ENCODE data around the gene ZC3H12A.

ZC3H12A gene

DNA sequence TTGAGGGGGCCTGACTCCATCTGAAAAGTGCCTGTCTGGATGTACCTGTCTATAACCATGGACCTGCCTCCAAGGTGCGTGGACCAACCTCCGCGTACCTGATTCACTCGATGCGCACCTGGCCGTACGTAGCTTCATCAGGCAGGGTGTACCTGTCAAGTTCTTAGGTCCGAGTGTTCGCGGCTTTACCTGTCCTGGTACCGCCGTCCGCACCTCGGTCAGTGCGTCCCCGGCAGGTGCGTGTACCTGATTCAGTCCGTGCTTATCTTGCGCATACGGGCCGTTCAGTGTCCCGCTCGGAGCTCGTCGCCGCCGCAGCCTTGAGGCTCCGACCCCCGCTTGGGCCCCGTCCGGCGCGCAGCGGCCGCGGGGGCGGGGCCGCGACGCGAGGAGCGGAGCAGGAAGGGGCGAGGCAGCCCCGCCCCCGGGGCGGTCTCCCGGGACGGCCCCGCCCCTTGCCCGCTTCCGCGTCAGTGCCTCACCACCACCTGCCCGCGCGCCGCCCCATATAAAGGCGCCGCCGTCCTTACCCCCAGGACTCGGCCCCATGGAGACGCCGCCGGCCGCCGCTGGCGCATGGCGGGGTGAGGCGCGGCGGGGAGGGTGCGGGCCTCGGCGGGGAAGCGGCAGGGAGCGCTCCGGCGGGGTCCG, at the start of gene ZC3H12A:
ZC3H12A (plus strand) TSS at position 535 of the 651 bp plus-strand sequence. CDS start 917 bp downstream, outside the sequence.
- peak; percentile 99 for DNase-seq (ENCODE audit: low spot score)

DNA sequence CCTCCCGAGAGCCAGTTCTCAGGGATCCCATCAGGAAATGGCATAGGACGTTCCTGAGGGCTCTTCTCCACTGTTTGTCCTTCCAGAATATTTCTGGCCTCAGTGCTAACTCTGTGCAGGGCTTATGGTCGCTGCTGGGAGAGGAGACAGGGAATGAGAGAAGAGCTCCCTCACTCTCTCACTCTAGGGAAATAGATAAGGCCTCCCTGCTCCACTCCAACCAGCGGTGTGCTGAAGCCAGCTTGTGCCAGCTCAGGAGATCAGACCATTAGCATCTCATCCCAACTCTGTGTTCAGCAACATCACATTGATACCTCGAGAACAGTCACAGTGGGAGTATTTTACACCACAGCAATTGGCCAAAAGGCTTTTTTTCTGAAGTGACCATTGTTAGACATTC, 49.2 kb upstream of the ZC3H12A start:
- no peak for DNase-seq (ENCODE audit: low spot score)

DNA sequence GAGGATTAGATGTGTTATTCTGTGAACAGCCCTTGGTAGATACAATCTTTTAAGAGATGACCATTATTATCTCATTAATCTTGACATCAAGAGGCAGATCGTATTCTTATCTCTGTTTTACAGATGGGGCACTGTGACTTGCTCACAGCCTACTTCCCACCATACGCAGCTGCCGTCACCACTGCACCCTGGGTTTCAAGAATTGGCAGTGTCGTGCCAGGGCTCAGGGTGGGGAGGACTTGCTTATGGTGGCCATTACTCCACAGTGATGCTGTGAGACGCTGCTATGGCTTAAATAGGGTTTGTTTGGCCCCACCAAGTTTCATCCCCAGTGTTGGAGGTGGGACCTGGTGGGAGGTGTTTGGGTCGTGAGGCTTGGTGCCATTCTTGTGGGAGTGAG, 45.4 kb upstream of the ZC3H12A start:
- DNase-seq (ENCODE audit: low spot score), result no peak

DNA sequence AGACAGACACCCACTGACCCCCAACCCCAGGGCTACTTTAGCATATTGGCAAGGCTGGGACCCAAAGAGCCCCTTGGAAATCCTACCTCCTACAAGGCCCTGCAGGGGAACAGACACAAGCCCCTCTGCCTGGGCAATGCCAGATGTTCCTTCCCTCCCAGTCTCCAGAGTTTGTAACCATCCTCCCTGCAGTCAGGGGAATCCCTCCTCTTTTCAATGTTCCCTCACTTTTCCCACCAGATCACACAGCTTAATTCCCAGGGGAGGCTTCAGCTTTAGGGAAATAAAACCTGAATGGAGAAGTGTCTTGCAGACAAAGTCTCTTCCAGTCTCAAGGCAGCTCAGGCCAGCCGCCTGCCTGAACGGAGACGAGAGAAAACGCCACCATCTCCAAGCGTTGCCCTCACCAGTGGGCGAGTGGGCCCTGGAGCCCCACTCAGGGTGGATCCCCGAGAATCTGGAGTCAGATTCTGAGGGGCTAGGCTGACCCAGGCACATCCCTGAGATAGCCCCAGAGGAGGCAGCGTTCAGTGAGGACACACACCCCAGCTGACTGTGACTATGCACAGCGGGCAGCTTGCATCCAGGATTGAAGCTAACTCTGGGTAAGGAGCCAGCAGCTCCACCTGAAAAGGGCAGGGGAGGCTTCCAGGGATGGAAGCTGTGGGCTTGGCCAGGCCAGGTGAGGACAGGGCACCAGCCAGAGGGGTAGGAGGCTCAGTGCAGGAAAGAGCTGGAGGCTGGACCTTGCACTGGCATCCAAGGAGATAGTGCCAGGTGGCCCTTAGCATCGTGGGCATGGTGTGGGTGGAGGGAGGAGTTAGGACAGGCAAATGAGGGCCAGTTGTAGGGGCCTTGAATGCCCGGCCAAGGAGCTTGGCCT, 44.0 kb upstream of the ZC3H12A start:
- no peak for DNase-seq (ENCODE audit: low spot score)

DNA sequence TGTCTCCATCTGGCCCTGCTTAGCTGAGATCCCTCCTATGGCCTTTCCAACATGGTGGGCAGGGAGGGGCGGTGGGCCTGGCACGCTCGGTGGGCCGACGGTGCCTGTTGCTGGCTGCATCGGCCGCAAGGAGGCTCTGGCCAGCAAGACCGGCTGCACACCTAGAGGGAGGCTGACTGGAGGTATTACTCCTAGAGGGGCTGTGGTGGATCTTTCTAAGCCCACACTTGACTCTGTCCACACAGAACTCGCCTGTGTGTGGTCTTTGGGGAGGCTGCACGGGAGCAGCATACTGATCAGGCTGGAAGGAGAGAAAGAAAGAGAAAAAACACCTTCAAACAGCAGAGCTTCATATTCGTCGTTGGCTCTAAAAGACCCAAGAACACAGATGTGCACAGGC, 41.7 kb upstream of the ZC3H12A start:
- DNase-seq (ENCODE audit: low spot score), result no peak

DNA sequence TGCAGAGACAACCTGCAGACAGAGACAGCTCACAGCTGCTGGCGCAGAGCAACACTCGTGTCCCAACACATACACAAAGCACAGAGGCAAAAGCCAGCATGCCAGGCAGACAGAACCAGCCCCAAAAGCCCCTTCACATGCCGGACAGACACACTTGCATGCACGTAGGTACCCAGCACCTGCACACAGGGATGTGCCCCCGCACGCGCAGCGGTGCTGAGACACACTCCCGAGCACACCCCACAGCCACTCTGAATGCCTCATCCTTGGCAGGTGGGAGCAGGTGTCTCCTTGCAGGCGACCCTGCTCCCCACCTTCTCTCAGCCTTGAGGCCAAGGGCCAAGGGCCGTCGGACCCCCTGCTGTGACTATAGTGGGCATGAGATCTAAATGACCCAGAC, 41.2 kb upstream of the ZC3H12A start:
- no peak for DNase-seq (ENCODE audit: low spot score)

DNA sequence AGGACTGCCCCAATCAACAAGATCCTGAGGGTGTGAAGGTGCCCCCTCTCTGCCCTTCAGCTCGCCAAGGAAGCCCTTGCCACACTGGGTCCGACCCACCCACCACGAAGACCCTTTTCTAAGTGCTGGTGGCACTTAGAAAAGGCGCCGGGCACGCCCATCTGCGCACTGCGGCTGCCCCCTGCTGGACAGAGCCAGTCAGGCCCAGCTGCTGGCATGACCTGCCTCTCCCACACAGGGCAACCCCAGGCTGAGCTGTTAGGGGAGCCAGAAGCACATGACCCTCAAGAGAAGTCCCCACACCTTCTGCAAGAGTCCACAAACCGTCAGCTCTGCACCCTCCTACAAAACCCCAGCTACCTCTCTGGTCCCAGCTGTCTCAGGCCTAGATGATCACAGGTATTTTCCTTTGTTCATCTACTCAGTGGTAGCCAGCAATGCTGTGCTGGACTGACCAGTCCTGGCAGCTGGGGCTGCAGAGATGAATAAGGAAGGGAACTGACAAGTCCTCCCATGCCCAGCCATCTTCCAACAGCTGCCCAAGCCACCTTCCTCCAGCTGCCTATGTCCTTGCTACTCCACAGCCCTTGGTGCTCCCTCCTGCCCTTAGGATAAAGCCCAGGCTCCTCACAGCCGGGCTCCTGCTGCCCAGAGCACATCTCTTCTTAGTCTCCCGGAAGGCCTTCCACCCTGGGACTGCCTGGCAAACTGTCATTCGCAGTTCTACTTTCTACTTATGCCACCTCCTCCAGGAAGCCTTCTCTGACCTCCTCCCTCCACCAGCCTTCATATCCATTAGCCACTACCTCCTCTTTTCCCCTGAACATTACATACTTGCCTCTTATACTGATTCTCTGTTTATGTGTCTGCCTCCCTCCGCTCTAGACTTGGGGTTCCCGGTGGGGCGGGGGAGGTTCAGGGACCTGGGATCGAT, 39.8 kb upstream of the ZC3H12A start:
- DNase-seq (ENCODE audit: low spot score), result peak; percentile 92

DNA sequence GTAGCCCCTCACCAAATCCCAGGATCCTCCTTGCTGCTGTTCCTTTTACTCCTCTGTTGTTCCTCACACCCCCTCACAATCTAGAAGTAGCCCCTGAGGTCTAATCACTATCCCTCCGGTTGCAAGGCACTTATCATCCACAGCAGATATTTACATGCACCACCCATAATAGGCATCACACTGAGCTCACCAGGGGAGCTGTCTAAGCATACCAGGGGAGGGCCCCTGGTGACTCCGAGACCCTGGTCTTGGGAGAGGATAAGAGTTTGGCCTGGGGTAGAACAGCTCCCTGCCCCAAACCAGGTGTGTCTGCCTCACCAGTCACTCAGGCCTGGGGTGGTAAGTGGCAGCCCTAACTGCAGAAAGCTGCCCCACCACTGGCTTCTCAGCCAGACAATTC, 37.3 kb upstream of the ZC3H12A start:
- DNase-seq (ENCODE audit: low spot score), result no peak

DNA sequence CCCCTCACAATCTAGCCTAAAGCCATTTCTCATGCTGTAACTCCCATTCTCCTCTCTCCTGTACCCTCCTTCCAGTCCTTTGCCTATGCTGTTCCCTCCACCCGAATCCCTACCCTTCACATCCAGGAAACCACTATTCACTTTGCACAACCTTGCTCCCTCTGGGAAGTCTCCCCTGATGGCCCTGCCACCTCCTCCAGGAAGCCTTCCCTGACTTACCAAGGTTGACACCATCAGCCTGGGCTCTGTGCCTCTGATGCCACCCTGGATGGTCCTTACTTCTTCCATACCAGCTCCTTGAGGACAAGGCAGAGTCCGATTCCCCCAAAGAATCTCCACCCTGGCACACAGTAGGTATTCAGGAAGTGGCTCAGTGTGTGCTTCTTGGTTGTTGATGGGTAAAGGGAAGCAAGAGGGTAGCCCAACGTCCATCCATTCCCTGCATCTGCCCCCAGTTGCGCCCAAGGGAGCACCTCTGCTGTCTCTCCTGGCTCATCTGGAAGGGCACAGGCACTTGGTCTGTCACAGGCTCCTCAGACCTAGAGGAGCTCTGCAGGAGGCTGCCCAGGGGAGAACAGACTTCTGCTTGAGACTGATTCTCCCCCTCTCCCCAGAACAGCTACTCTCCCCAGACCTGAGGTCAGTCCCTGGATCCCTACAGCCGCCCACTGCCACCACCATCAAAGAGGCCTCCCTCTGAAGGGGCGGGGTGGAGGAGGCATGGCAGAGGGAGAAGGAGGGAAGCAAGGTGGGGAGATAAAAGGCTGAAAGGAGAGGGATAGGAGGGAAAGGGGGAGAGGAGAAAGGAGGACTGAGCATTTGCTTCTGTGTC, 36.1 kb upstream of the ZC3H12A start:
- no peak for DNase-seq (ENCODE audit: low spot score)

DNA sequence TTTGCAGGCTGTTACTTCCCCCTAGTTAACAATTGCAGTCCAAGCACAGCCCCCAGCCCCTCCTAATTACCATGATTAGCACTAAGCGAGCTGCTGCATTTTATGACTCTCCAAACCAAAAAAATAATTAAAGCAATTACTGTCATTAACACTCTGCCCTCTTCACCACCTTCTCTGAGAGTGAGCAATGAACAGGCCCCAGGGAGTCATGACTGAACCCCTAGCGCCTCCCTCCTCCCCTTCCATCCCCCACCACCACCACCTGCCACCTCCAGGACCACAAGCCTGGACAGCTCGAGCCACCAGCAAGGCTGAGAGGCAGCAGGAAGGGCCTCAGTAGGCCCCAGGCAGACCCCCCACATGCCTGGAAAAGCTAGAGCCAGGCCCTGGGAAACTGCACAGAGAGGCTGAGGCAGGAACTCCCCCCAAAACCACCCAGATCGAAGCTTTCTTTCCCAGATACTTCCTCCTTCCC, 35.5 kb upstream of the ZC3H12A start:
- no peak for DNase-seq (ENCODE audit: low spot score)

DNA sequence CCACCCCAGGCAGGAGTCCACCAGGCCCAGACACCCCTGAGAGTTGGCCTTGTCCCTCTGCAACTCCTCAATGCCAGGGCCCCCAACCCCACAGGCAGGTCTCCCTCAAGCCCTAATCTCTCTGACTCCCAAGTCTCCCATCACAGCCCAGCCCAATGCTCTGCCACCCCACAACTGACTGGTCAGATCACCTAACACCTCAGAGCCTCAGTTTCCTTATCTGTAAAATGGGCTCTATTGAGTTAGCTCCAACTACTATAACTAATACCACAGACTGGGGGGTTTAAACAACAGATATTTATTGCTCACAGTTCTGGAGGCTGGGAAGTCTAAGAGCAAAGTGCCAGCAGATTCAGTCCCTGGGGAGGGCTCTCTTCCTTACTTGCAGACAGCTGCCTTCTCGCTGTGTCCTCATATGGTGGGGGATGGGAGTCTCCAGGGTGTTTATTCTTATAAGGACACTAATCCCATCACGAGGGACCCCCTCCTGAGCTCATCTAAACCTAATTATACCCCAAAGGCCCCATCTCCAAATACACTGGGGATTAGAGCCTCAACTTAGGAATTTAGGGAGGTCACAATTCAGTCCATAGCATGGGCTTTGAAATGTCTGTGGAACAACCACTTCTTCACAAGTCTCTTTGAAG, 34.9 kb upstream of the ZC3H12A start:
- no peak for DNase-seq (ENCODE audit: low spot score)

DNA sequence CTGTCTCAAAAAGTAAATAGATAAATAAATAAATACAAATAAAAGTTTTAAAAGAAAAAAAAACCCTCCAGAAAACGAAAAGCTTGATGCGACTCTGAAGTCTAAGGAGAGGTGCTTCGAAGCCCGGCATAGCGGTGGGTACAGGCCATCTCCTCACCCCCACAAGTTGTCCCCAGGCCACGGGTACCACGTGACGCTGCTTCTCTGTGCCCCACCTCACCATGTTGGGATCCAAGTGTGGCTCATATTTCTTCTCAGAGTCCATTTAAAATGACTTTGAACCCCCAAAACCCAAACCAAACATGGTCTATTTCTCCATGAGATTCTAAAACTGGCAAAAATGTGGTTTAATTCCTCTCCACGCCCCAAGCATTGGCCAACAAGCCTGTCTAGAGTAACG, 32.9 kb upstream of the ZC3H12A start:
- DNase-seq (ENCODE audit: low spot score), result no peak

DNA sequence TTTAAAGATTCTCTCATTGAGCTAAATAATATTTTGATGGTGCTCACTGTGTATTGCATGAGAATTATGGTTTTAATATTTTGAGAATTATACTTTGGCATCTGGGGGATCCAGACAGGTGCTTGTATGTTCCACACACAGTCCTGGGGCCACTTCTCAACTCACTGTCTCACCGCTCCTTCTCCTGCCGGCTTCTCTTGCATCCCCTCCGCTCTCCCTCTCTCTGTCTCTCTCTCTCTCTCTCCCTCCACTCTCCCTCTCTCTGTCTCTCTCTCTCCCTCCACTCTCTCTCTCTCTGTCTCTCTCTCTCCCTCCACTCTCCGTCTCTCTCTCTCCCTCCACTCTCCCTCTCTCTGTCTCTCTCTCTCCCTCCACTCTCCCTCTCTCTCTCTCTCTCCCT, 32.2 kb upstream of the ZC3H12A start:
- no peak for DNase-seq (ENCODE audit: low spot score)

DNA sequence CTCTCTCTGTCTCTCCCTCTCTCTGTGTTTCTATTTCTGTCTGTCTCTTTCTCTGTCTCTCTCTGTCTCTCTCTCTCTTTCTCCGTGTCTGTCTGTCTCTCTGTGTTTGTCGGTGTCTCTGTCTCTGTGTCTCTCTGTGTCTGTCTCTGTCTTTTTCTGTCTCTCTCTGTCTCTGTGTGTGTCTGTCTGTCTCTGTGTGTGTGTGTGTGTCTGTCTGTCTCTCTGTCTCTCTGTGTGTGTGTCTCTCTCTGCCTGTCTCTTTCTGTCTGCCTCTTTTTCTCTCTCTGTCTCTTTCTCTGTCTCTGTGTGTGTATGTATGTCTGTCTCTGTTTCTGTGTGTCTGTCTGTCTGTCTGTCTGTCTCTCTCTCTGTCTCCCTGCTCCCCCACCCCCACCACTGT, 31.7 kb upstream of the ZC3H12A start:
- DNase-seq (ENCODE audit: low spot score), result no peak

DNA sequence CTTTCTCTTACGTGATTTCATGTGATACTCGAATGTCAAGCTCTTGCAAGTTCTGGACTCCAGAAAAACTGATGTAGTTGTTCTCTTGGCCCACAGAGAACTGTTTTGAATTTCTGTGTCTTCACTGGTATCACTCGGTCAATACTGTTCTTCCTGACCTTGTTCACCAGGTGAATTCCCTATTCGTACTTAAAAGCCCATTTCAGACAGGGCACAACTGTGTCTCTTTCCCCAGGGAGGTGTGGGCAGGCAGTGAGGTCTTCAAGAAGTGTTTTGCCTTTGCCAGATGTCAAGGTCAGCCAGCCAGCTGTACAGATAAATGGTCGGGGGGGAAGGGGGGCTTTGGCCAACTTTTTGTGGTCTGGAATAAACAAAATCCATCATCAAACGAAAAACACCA, 27.5 kb upstream of the ZC3H12A start:
- no peak for DNase-seq (ENCODE audit: low spot score)

DNA sequence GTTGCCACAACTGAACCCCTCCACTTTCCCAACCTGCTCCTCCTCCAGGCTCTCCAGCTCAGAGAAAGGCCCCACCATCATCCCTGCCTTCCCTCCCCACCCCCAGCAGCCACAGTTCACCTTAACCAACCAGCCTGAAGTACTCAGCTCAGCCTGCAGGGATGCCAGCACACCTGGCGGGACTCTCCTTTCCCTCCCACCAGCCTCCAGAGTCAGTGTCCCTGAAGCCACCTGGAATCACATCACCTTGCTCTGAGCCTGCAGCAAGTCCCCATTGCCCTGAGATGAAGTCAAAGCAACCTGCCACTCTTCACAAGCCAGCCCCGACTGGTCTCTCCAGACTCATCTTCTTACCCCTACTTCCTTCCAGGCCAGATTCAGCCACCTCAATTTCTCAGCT, 26.2 kb upstream of the ZC3H12A start:
- no peak for DNase-seq (ENCODE audit: low spot score)

DNA sequence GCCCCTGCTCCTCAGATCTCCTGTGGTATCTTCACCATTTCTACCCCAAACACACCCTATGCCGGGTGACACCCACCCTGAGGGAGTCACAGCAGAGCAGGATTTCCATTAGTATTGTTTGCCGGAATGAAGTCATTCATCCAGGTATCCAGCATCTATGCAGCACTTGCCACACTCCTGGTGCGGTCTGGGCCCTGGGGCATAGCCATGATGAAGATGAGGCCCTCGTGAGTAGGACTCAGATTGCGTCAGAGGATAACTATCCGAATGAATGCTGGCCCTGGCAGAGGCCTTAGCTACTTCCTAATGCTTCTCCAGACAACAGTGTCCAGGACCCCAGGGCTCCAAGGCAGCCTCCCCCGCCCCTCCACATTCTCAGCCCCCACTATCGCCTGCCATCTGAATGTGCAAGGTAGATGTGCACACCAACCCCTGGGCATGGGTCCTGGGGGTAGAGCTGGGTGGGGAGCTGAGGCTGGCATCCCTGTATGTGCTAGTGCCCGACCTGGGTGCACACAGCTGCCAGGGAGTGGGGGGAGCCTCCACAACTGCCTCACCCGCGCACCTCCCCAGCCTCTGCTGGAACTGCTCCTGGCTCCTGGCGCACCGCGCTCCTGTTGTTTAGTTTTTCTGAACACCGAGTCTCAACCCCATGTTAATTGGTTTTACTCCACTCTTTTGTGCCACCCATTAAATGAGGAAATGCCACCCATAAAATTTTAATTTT, 25.5 kb upstream of the ZC3H12A start:
- no peak for DNase-seq (ENCODE audit: low spot score)

DNA sequence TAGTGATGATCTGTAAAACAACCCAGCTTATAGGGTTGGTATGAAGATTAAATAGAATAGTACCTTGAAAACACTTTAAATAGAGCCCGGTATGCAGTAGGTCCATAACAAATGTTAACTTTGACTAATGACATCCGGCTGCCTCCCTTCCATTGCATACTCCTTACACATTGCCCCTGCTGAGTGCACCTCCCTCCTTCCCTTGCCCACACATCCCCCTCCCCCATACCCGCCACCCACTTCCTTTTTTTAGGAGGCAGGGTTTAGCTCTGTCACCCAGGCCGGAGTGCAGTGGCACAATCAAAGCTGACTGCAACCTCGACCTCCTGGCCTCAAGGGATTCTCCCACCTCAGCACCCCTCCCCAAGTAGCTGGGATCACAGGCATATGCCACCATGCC, 24.4 kb upstream of the ZC3H12A start:
- DNase-seq (ENCODE audit: low spot score), result no peak

DNA sequence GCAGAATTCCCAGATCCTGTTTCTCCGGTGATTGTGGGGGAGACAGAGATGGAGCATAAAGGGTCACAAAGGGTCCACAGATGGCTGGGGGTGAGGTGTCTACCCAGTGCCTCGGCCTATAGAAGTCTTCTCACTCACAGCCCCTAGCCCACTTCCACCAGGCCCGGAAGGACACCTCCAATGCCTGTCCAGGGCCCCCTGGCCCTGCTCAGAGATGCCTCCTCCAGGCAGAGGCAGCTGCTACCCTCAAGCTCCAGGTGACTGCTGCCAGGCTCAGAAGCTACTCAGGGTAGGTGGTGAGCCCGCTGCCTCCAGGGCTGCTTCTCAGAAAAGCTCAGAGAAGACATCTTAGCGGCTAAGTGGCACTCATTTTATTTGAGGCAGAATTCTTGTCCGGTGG, 22.0 kb upstream of the ZC3H12A start:
- no peak for DNase-seq (ENCODE audit: low spot score)

DNA sequence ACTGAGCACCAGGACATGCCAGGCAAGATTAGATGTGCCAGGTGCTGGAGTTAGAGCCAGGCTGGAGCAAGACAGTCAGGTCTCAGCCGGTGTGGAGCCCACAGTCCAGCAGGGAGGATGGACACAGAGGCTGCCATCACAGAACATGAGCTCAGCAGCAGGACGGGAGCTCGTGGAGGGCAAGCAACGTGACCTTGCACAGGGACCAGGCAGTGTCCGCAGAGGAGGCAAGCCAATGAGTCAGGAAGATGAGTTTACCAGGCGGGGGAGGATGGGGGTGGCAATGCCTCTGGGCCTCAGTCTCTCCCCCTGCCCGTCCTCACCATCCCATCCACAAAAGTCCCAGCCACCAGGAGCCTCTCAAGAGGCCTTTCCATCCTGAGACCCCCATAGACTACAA, 20.7 kb upstream of the ZC3H12A start:
- DNase-seq (ENCODE audit: low spot score), result no peak

Measured in GM03348 (cell line).